NB4 (cell line): ENCODE results near the gene CTTNBP2NL.
"Not testable (repeated sequence)": the region's sequence is repeated elsewhere in the genome, so short reads cannot be mapped to it uniquely, and the experiment has no call there.

Experiments used
- DNase-seq: peaks from one replicate; pipeline ENCODE4 v3.0.0; 2010; ENCODE audit warnings: low read depth
- H3K4me3 ChIP-seq: one replicate; pipeline ENCODE4 v1.5.1; 2011; ENCODE audit warnings: mild to moderate bottlenecking, low read depth, low read length, moderate library complexity
- MYC ChIP-seq: IDR thresholded peaks from 2 replicates; pipeline ENCODE4 v1.6.1; 2011; ENCODE audit warnings: low read depth, low read length
- POLR2A ChIP-seq: IDR thresholded peaks from 2 replicates; pipeline ENCODE4 v1.6.1; 2011; ENCODE audit warnings: mild to moderate bottlenecking; ENCODE audit not compliant: insufficient read length; ENCODE audit errors: extremely low read depth
- TF ChIP-seq, protein P1 (sequence below): IDR thresholded peaks from 2 replicates; pipeline ENCODE4 v1.6.1; 2011; ENCODE audit warnings: low read depth, low read length
- TF ChIP-seq, protein P2 (sequence below): IDR thresholded peaks from one replicate; pipeline ENCODE4 v1.5.1; 2012; ENCODE audit warnings: low read depth, low read length

Gene CTTNBP2NL

DNA sequence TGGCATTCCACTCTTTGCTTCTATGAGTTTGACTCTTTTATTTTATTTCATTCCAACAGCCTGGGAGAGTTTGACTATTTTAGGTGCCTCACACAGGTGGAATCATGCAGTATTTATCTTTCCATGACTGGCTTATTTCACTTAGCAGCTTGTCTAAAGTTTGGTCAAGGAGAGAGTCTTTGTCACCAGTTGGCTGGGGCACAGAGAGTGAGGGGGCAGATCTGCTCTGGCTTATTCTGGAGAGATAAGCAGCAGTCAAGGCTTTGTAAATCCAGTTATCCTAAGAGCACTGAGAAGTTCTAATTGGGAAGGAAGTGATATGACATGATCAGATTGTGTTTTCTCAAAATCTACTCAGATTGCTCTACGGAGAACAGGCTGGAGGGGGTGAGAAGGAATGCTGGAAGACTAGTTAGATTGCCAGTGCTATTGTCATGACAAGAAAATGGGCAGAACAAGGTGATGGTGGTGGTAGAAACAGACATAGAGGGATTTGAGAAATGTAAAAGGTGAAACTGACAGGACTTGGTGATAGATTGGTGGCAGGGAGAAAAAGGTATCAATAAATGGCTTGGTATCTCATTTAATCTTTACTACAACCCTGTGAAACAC lies 12.1 kb upstream of the CTTNBP2NL start:
- H3K4me3 ChIP-seq: no peak overlapping the region
- TF ChIP-seq POLR2A (no peak), MYC (no peak)
- TF ChIP-seq, protein P1, sequence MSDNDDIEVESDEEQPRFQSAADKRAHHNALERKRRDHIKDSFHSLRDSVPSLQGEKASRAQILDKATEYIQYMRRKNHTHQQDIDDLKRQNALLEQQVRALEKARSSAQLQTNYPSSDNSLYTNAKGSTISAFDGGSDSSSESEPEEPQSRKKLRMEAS: no peak
- DNase-seq: no peak

DNA sequence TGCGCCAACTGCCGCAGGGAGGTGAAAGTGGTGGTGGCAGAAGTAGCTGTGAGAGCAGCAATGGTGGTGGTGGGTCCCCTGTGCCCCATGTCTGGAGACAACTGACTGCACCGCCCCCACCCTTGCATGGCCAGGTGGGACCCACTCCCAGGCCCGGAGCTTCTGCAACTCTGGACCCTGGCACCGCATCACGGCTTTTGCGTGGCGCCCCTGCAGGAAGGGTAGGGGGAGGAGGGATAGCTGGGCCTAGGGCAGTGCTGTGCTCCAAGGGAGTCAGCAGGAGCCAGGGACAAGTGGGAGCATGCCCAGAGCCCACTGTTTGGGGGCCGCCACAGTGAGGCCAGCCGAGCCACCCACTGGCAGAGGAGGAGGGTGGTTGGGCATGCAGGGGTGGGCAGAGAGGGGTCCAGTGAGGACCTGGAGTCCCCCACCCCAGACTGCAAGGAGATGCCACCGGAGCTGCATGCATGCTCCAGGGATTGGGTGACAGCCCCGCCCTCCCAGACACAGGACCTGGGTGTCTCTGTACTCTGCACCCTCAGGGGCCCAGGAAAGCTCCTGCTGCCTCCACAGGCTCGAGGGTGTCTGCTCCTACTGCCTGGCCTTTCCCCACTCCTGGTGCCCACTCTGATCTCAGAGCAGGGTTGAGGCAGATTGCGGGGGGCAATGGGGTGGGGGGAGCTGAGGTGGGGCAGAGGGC lies 9.8 kb upstream of the CTTNBP2NL start:
- TF ChIP-seq MYC: no peak
- DNase-seq: no peak
- H3K4me3 ChIP-seq: no peak overlapping the region

DNA sequence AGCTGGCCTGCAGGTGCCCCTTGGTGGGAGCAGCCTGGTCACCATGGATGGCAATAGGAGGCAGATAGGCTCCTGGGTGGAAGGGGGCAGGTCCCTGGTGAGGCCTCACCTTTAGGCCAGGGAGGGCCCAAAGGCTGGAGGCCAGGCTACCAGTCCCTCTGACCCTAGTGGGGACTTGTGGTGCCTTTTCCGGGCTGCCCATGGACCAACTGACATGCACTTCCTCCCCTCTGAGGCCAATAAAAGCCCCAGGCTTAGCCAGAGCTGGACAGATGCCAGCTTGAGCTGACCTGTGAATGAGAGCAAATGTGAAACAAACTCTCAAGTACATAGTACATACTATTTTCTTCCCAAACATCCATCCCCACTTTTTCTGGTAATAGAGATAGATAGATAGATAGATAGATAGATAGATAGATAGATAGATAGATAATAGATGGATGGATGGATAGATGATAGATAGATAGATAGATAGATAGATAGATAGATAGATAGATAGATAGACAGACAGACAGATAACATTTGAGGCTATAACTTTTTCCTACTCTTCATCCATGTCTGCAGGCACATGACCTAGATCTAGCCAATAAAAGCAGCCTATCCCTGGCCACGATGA lies 9.2 kb upstream of the CTTNBP2NL start:
- DNase-seq: no peak
- TF ChIP-seq, protein P1: no peak
- TF ChIP-seq, protein P2, sequence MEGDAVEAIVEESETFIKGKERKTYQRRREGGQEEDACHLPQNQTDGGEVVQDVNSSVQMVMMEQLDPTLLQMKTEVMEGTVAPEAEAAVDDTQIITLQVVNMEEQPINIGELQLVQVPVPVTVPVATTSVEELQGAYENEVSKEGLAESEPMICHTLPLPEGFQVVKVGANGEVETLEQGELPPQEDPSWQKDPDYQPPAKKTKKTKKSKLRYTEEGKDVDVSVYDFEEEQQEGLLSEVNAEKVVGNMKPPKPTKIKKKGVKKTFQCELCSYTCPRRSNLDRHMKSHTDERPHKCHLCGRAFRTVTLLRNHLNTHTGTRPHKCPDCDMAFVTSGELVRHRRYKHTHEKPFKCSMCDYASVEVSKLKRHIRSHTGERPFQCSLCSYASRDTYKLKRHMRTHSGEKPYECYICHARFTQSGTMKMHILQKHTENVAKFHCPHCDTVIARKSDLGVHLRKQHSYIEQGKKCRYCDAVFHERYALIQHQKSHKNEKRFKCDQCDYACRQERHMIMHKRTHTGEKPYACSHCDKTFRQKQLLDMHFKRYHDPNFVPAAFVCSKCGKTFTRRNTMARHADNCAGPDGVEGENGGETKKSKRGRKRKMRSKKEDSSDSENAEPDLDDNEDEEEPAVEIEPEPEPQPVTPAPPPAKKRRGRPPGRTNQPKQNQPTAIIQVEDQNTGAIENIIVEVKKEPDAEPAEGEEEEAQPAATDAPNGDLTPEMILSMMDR: no peak
- TF ChIP-seq MYC: no peak
- TF ChIP-seq POLR2A: no peak
- no peak overlapping the region for H3K4me3 ChIP-seq

DNA sequence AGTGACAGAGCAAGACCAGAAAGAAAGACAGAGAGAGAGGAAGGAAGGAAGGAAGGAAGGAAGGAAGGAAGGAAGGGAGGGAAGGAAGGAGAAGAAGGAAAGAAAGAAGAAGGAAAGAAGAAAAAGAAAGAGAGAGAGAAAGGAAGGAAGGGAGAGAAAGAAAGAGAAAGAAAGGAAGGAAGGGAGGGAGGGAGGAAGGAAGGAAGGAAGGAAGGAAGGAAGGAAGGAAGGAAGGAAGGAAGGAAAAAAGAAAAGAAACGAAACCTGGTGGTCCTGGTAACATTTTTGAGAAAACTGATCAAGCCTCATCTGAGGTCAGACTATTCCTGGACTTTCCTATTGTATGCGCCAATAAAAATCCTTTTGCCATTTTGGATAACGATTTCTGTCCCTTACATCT lies 8.2 kb upstream of the CTTNBP2NL start:
- no peak overlapping the region for H3K4me3 ChIP-seq
- DNase-seq: no peak
- TF ChIP-seq MYC (no peak), POLR2A (no peak)
- TF ChIP-seq, protein P1: no peak

DNA sequence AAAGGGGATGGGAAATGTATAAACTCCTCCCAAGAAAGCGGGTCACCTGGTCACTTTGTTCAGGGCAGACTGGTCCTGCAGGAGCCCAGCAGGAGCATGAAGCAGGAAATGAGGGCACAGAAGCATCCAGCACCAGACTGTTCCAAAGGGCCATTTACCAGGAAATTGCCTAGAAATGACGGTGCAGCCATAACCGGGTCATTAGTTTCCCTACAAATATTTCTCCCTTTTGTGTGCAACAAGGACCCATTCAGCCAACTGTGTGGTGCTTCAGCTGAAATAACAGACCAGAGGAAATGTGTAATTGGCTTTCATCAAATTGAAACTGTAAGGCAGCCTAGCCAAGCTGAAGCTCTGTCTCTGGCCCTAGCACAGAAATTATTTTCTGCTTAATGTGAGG lies 7.6 kb upstream of the CTTNBP2NL start:
- TF ChIP-seq POLR2A: no peak
- TF ChIP-seq, protein P1: no peak
- no peak for TF ChIP-seq MYC
- TF ChIP-seq, protein P2: no peak
- DNase-seq: no peak
- H3K4me3 ChIP-seq: no peak overlapping the region

DNA sequence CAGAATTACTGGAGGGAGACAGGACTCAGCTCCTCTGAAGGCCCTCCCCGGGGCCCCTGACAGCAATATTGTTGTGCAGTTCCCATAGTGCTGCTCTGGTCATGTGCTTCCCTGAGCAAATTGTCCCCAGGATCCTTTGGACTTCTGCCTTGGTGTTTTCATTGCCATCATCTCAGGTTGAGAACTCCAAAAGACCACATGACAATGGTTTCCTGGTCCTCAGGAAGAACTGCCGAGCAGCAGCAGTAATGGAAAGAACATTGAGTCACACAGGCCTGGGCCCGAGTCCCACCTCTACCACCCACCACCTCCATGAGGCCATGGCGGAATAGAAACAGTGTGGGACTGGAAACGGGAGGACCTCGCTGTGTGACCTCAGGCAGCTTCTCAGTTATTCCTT lies 6.3 kb upstream of the CTTNBP2NL start:
- DNase-seq: no peak
- no peak overlapping the region for H3K4me3 ChIP-seq
- no peak for TF ChIP-seq MYC
- TF ChIP-seq, protein P1: no peak
- TF ChIP-seq, protein P2: no peak
- no peak for TF ChIP-seq POLR2A

DNA sequence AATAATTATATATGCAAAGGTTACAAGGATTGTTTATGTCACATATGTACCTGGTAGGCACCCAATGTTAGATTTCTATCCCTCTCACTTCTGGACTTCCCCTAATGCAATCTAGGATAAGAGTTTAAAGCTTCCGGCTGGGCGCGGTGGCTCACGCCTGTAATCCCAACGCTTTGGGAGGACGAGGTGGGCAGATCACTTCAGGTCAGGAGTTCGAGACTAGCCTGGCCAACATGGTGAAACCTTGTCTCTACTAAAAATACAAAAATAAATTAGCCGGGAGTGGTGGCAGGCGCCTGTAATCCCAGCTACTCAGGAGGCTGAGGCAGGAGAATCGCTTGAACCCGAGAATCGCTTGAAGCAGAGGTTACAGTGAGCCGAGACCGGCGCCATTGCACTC lies 5.7 kb upstream of the CTTNBP2NL start:
- not testable (repeated sequence) for DNase-seq, H3K4me3 ChIP-seq
